Neutrophil (primary cell): ENCODE results near the gene DUSP9.

ENCODE experiments used
- H3K27ac ChIP-seq: fragments of 200-600 bp; sonication (generic); 2 replicates; pipeline ENCODE4 v1.5.1; 2016; ENCODE audit warnings: mild to moderate bottlenecking, moderate library complexity
- H3K27me3 ChIP-seq: fragments of 200-600 bp; sonication (generic); 2 replicates; pipeline ENCODE4 v1.6.0; 2016; ENCODE audit warnings: mild to moderate bottlenecking
- H3K36me3 ChIP-seq: fragments of 200-600 bp; sonication (generic); 2 replicates; pipeline ENCODE4 v1.5.1; 2017
- H3K4me1 ChIP-seq, 2 experiments: fragments of 200-600 bp in 1 of 2; sonication (generic) in 1 of 2; 1 replicate in 1 of 2; 2 replicates in 1 of 2; pipeline versions ENCODE4 v1.5.1 to v1.6.1; 2013 to 2016; ENCODE audit warnings: low read depth in 1 of 2, low read length in 1 of 2, mild to moderate bottlenecking in 1 of 2, moderate library complexity in 1 of 2; ENCODE audit not compliant: control insufficient read depth in 1 of 2, insufficient read depth in 1 of 2
- H3K4me3 ChIP-seq, 2 experiments: fragments of 200-600 bp in 1 of 2; sonication (generic) in 1 of 2; 1 replicate in 1 of 2; 2 replicates in 1 of 2; pipeline ENCODE4 v1.5.1; 2013 to 2016; ENCODE audit warnings: low read depth in 1 of 2, low read length in 1 of 2, mild to moderate bottlenecking in 1 of 2, moderate library complexity in 1 of 2
- H3K9me3 ChIP-seq: fragments of 200-600 bp; sonication (generic); 2 replicates; pipeline ENCODE4 v1.5.1; 2016
- CTCF ChIP-seq: fragments of 200-600 bp; sonication (generic); IDR thresholded peaks from 2 replicates; pipeline ENCODE4 v1.5.1; 2016; ENCODE audit warnings: antibody characterized with exemption

DUSP9 gene

GRCh38 chrX:153633048-153633447, 14.0 kb upstream of the DUSP9 start:
- Histone ChIP-seq H3K9me3 (no peaks in the 10 kb centered on the region), H3K36me3 (no peaks in the 10 kb centered on the region), H3K27me3 (no peaks in the 10 kb centered on the region), H3K4me3 (no peak overlapping the region), H3K27ac (no peak overlapping the region), H3K4me1 (no peaks in the 10 kb centered on the region)
- TF ChIP-seq CTCF = no peak

GRCh38 chrX:153633607-153634180, 13.3 kb upstream of the DUSP9 start:
- Histone ChIP-seq H3K36me3 (no peaks in the 10 kb centered on the region), H3K27ac (no peak overlapping the region), H3K4me3 (no peak overlapping the region), H3K9me3 (no peaks in the 10 kb centered on the region), H3K4me1 (no peaks in the 10 kb centered on the region), H3K27me3 (no peaks in the 10 kb centered on the region)
- no peak for TF ChIP-seq CTCF

- Histone ChIP-seq H3K36me3 (no peaks in the 10 kb centered on the region), H3K4me1 (no peaks in the 10 kb centered on the region), H3K27me3 (no peaks in the 10 kb centered on the region)
These were observed 12.8 kb upstream of the DUSP9 start for GRCh38 chrX:153634236-153634635.

GRCh38 chrX:153634832-153635231, 12.2 kb upstream of the DUSP9 start:
- H3K27ac ChIP-seq = no peak overlapping the region
- H3K36me3 ChIP-seq = no peaks in the 10 kb centered on the region
- H3K4me1 ChIP-seq = no peaks in the 10 kb centered on the region
- H3K9me3 ChIP-seq = no peaks in the 10 kb centered on the region
- TF ChIP-seq CTCF = no peak
- H3K4me3 ChIP-seq = no peak overlapping the region
- H3K27me3 ChIP-seq = peaks cover 4% of the 10 kb centered on the region

More at GRCh38 chrX:153634236-153634635, 12.8 kb upstream of the DUSP9 start:
- Histone ChIP-seq H3K27ac (no peak overlapping the region), H3K4me3 (no peak overlapping the region), H3K9me3 (no peaks in the 10 kb centered on the region)
- TF ChIP-seq CTCF = no peak

- no peaks in the 10 kb centered on the region for H3K9me3 ChIP-seq
- H3K4me3 ChIP-seq = no peak overlapping the region
- TF ChIP-seq CTCF = no peak
- peaks cover 10% of the 10 kb centered on the region for H3K27me3 ChIP-seq
- no peaks in the 10 kb centered on the region for H3K4me1 ChIP-seq
- H3K36me3 ChIP-seq = no peaks in the 10 kb centered on the region
- H3K27ac ChIP-seq = no peak overlapping the region
These were observed 11.6 kb upstream of the DUSP9 start for GRCh38 chrX:153635388-153635787.
